HG03066 (cell line): Measurements from ENCODE around the gene KLF16.
A peak's percentile ranks its signal among the peaks of the same experiment; 100 is the strongest.
"Not testable (repeated sequence)": the region's sequence is repeated elsewhere in the genome, so short reads cannot be mapped to it uniquely, and the experiment has no call there.

Experiments used
- ATAC-seq: cut with Tn5 transposase; IDR thresholded peaks from one replicate; pipeline ENCODE4 v1.9.1; 2021; ENCODE audit warnings: low read depth; ENCODE audit not compliant: unreplicated experiment

Gene KLF16

DNA sequence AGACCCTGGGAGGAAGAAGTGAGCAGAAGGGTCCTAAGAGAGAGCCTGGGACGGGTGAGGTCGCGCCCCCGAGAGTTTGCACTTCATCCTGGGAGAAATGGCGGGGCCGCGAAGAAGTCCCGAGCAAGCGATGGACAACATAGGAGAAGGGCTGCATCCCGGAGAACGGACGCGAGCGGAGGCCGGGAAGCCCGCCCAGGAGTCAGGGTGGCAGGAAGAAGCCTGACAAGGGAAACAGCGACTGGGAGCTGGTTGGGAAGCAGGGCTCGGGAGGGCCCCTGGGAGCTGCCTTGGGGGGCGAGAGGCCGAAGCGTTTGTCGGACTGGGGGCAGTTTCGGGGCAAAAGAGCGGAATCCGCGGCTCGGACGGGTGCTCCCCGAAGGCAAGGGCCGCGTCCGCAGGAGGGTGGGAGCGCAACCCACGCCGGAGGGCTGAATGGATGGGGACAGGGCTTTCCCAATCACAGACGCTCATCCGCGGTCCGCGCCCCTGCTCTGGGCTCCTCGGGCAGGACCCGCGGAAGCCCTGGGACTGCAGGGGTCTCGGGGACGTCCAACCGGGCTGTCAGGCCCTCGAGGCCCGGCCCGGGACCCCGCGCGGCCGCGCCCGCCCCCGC, 21.4 kb upstream of the KLF16 start:
- ATAC-seq, result no peak

DNA sequence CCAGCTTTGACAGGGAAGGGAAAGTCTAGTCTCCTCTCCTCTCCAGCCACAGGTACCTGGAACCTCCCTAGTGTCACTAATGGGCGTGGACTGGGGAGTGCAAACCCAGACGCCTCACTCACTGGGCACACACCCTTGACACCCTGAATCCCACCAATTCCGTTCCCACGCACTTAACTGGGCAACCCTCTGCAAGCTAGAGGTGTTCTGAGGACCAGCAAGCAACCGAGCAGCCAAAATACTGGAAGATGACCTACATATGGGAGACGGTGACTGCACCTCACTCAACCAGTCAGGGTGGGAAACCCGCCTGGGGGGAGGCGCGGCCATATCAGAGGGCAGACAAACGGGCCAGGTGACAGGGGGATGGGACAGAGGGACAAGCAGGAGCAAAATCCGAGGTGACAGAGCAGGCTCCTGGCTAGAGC, 20.9 kb upstream of the KLF16 start:
- ATAC-seq, result no peak

DNA sequence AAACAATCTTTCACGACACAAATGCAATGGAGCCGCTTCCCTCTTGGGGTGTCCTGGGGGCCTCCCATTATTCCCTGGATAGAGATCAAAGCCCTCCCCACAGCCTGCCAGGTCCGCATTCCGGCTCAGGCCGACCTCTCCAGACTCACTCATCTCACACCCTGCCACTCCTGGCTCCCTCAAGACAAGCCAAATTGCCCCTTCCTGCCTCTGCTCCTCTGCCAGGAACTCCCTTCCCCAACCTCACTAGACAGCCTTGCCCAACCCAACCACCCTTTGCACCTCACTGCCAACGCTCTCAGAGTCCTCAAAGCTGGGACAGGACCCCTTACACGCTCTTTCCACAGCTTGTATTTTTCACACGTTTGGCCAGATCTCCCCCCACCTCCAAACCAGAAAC, 20.4 kb upstream of the KLF16 start:
- no peak for ATAC-seq

DNA sequence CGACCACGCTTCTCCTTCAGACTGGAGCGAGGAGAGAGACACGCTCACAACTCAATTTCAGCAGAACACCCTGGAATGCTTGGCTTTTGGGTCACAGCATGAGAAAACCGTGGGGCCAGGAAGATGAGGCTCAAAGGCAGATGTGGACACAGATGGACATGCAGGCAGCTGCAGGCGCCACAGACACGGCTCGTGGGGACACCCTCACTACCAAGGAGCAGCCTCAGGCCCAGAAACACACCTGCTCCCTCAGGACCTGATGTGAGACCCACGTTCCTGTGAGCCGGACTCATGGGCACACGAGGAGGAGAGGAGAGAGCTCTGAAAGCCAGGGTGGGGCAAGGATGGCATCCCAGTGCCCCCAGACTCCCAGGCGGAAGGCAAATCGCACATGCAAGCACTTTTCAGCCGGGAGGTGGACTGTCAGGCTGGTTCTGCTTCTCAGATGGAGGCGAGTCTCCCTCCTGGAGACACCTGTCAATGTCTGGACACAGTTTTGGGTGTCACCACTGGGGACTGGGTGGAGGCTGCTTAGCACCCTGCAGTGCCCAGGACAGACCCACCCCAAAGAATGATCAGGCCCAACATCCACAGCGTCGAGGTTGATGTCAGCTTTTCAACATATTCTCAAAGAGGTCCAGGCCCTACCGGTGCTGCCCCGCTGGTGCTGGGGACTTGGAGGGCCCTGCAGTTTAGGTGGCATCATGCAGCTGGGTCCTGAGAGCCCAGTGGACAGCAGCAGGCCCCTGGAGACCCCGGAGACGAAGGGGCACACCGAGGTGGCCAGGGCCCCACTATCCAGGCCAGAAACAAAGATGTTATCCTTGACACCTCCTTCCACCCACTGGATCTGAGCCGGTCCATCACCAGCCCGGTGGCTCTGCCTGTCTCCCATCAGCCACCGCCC, 19.7 kb upstream of the KLF16 start:
- no peak for ATAC-seq

DNA sequence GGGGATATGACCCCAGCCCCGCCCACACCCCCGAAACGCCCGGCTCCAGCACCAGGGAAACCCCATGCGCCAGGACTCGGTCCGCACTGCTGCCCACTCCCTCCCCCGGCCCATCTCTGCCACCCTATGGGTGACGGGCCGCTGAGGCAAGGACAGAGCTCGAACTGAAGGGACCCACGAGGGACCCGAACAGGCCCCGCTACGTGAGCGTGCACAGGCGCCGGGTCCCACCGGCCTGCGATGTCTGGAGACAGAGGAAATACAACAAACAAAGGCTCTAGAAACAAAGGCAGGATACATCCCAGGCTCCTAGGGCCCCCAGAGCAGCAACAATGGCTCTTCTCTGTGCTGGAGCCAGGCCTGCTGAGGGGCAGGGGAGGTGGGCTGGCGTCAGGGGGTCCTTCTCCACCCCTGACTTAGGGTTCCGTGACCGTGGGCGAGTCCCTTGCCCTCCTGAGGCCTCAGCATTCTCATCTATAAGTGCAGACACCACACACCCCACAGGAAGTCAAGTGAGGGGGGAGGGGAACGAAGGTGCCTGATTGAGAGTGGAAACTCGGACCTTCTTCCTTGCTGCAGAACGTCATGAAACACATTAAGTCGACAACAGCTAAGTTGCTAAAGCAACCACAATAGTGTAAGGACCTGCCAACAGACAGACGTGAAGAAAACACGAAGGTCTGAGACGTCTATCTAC, 18.9 kb upstream of the KLF16 start:
- no peak for ATAC-seq

DNA sequence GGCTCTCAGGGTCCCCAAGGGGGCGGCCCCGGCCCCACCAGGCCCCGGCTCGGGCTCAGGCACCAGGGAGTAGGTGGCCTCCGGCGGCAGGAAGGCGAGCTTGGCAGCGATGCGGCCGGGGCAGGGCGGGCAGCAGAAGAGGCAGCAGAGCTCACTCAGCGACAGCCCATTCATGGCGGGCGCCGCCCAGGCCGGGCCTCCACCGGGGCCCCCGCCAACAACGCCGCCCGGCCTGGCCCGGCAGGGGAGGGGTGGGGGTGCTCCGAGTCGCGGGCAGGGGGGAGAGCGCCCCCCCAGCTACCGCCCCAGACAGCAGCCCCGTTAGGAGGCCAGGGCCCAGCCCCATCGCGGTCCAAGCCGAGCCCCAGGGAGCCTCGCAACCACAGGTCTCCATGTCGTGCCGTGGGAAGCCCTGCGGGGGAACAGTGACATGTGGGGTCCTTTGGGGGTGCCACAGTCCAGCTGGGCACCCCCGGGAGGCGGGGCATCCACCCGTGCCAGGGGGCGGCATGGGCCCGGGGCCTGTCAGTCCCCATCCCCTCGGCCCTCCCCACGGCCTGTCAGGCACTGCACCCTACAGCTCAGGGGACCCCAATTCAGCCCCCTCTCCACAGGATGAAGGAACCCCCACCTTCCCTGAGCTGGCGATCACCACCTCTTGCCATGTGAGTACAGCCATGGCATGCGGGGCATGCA, 18.2 kb upstream of the KLF16 start:
- not testable (repeated sequence) for ATAC-seq

DNA sequence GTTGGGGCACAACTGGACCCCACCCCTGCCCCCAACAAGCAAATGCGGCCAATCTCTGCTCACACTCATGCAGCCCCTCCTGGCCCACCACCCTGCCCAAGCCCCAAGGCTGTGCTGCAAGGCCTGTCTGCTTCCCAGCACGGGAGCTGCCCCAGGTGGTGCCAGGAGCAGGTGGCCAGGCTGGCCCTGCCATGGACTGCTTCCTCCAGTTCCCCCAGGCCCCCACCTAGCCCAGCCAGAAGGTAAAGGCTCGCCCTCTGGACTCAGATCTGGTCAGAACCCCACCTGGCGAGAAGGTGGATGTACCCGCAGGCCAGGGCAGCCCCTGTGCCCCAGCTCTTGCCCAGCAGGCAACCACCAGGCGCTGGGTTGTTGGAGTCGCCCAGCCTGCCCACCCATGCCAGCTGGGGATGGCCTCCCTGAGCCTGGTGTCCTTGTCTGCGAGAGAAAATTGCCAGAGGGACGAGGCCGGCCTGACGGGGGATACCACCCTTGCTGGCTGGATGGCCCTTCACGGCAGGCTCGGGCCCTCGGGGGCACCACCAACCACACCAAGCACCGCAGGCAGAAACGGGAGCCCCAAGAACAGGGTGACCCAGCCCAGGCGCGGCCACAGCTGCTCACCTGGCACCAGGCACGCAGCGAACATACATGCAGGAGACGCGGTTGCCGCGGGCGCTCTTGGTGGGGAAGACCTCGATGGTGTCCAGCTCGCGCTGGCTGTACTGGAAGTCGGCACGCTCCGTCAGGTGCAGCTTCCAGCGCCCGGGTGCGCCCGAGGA, 17.4 kb upstream of the KLF16 start:
- ATAC-seq, result no peak

DNA sequence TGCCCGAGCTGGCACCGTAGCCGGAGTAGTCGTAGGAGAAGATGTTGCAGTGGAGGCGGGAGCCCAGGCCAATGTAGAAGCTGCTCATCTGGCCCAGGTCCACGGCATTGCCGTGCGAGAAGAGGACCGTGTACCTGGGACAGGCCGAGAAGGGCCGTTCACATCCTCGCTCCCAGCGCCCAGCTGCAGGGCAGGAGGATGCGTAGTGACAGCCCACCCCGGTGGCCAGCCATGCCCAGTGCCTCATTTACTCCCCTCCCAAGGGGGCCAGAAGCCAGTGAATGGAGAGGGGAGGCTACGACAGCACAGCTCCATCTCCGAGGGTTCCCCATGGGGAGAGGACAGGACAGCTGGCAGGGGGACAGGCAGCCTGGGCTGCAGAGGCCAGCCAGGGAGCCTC, 16.6 kb upstream of the KLF16 start:
- ATAC-seq, result not testable (repeated sequence)

DNA sequence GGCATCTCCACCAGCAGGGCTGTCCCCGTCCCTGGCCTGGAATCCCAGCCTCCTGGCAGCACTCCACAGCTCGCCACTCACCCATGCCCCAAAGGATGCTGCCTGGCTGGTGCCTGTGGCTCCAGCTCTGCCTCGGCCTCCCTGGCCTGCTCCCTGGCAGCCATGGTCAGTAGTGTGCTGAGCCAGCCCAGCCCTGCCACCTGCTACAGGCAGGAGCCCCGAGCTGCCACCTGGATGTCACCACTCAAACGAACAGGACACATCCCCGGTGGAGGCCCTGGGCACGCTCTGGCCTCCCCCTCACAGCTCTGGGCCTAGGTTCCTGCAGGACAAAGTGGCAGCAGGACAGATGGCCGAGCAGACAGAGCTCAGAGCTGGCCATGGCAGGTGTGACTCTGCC, 15.2 kb upstream of the KLF16 start:
- not testable (repeated sequence) for ATAC-seq

DNA sequence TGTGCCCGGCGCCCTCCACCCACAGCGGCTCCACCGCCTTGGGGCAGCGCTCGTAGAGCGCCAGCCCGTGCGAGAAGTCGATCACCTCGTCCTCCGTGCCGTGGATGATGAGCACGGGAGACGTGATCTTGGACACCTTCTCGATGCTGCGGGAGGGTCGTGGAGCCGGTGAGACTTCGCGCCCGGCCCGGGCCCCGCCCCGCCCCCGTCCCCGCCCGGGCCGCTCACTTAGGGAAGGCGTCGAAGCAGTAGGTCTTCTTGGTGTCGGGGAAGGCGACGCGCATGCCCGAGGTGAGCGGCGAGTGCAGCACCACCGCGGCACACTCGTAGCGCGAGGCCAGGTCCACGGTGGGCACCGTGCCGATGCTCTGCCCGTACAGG, 13.9 kb upstream of the KLF16 start:
- not testable (repeated sequence) for ATAC-seq

DNA sequence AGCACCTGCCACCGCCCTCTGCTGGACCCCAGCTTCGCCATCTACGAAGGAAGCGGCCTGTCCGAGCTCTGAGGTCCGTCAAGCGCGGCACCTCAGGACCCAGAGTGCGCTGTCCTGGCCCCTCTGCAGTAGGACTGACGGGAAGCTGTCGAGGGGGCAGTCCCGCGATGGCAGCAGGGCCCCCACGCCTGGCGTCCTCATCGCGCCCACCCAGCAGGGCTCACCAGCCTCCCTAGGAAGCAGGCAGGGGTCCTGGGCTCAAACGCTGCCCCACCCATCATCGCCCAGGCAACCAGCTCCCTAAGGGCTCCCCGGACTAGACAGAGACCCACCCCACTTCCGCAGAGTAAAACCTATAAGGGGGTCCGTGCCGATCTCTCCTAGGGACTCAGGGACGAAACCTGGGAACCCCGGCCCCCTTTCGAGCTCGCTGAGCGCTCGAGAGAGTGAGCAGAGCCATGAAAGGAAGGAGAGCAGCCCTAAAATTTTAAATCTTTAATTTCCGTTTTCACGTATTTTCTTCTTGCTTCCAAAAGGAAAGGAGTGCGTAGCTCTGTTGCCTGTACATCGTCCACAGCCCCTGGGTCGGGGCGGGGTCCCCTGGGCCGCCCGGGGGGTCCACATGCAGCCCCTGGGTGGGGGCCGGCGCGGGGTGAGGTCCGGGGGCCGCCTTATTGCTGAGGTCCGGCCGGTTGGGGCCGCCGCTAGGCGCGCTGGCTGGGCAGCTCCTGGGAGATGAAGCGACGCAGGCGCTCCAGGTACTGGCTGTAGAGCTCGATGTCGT, 13.3 kb upstream of the KLF16 start:
- ATAC-seq, result peak; percentile 20

DNA sequence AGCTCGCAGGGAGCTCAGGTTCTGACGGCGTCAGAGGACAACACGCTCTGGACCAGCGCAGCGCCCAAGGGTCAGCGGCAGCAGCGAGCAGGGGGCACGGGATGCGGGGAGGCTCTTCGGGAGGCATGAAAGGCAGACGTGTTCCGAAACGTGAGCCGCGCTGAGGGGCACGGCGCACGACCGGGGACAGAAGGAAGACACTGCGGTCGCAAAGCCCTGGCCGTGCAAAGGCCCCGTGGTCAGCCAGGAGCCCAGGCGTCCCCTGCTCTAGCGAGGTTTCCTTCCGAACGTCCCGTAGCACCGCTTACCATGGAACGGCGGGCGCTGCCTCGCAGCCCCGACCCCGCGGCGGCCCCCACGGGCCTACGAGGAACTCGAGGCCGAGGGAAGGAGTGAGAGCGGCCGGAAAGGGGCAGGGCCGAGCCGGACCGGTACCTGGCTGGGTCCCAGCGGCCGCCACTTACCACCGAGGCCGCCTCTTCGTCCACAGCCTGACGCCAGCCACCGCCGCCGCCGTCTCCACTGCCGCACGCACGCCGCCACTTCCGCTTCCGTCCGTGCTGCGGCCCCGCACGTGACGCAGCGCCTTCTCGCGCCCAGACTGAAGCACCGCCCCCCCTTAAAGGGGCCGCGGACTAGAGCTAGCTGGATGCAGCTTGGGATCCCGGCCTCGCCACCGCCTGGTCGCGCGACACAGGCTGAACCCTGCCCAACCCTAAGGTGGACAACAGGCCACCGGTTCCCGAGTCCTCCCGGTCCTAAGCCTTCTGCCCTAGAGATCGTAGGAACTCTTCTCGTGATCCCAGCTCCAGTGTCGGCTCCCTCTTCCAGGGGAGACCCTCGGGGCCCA, 12.5 kb upstream of the KLF16 start:
- ATAC-seq, result peak; percentile 79

DNA sequence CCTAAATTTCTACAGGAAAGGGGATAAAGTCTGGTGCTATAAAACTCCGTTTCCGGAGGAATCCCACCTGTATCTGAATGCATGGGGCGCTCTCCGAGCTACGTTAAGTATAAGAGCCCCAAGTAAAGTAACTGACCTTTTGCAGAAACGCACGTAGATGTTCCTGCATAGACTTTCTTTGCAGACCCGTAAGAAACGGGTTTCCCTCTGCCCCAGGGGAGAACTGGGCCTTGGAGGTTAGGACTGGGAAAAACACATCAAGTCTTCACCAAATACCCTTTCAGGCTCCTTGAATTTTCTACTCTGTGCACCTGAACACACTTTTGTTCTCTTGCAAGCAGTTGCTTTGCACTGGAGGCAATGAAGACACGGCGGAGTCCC, 11.9 kb upstream of the KLF16 start:
- ATAC-seq, result not testable (repeated sequence)

DNA sequence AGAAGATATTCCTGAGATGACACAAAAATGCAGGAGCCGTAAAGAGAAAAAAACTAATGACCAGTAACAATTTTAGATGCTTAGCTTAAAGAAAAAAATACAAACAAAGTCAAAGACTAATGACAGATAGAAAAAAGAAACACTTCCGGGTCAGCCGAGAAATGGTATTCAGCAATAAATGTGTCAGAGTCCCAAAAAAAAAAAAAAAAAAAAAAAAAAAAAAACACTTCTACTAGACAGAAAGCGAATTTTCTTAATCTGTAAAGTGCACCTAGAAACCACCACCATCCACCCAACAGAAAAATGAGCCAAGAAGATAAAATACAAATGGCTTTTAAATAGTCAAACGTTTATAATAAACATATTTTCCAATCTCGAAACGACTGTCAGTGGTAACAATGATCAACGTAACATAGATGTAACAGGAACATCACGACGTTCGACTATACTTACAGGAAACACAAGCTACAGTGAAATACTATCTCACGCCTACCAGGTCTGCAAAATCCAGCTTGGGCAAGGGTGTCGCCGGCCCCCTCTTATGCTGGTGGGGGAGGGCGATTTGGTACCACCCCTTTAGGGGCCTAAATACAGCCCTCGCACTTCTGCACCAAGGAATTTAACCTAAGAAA, 11.3 kb upstream of the KLF16 start:
- no peak for ATAC-seq

DNA sequence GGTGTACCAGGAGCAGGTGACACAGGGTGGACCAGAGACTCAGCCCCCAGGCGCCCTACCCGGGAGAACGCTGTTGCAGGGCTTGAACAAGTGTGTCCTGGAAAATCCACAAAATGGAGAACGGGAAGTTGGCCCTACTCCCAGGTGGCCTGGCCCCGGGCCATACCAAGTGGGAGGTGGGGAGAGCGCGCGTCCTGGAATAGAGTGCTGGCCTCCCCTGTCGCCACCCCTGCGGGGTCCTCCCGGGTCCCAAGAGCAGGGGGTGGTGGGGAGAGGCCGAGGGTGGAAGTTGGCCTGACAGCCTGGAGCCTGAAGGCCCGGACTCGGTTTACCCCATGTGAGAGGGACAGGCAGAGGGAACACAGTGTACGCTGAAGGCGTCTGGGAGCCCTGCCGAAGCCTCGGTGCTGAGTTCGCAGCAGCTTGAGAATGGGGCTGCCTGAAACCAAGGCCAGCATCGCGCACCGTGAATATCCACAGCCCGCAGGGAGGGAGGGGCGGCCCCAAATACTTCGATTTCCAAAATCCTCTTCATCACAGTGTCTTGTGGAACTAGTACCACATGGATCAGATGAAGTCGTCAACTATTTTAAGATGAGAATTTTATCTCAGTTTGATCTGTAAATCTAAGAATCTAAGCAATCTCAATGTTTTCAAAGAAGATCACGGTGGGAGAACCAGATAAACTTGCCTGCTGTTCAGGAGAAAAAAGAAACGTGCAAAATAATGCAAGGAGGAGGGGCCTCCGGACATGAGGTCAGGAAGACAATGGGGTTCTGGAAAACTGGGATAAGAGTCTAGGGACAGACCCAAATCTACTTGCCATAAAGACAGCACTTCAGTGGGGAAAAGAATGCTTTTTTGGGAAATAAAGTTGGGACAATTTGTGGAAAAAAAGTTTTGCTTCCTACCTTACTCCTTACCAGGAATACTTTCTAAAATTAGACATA, 10.4 kb upstream of the KLF16 start:
- ATAC-seq, result no peak

DNA sequence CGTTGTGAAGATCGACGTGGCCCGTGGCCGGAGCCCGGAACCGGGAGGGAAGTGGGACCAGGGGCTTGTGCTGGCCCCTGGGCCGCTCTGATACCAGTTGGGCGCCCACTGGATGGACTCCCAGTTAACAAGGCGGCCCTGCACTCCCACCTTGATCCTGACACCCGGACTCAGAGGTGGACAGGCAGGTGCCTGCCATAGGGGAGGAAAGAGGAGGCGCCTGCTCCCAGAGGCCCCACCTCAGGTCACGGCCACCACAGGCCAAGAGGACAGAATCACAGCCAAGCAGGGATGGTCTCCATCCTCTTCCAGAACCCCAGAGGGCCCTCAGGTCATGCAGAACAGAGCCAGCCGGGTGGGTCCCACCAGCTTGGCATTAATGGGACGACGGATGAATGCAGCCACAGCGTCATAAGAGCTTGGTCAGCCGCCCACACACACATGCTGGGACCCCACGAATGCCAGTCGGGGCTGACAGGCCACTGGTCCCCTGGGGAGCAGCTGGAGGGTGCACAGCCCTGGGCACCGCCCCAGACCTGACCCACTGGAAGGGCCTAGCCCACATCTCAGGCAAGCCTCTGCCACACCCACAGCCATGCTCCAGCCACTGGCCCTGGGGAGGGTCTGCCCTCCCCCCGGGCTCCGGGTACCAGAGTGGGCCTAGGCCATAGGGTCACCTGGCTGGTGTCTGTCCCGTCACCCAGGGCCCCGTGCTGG, 9.6 kb upstream of the KLF16 start:
- ATAC-seq, result no peak
